GM12872 (cell line): ENCODE measurements around the gene EID2.

Experiments used
- TF ChIP-seq, protein P1 (sequence below): IDR thresholded peaks from 3 replicates; pipeline ENCODE4 v1.5.1; 2011; ENCODE audit warnings: low read depth, mild to moderate bottlenecking, low read length, moderate library complexity; ENCODE audit not compliant: insufficient read depth

The EID2 gene

GRCh38 chr19:39533791-39534190 lies 6.2 kb downstream of the EID2 start:
- TF ChIP-seq, protein P1, sequence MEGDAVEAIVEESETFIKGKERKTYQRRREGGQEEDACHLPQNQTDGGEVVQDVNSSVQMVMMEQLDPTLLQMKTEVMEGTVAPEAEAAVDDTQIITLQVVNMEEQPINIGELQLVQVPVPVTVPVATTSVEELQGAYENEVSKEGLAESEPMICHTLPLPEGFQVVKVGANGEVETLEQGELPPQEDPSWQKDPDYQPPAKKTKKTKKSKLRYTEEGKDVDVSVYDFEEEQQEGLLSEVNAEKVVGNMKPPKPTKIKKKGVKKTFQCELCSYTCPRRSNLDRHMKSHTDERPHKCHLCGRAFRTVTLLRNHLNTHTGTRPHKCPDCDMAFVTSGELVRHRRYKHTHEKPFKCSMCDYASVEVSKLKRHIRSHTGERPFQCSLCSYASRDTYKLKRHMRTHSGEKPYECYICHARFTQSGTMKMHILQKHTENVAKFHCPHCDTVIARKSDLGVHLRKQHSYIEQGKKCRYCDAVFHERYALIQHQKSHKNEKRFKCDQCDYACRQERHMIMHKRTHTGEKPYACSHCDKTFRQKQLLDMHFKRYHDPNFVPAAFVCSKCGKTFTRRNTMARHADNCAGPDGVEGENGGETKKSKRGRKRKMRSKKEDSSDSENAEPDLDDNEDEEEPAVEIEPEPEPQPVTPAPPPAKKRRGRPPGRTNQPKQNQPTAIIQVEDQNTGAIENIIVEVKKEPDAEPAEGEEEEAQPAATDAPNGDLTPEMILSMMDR, result no peak

- TF ChIP-seq, protein P1, result no peak
Measured at GRCh38 chr19:39533003-39533512, 6.9 kb downstream of the EID2 start.

DNA sequence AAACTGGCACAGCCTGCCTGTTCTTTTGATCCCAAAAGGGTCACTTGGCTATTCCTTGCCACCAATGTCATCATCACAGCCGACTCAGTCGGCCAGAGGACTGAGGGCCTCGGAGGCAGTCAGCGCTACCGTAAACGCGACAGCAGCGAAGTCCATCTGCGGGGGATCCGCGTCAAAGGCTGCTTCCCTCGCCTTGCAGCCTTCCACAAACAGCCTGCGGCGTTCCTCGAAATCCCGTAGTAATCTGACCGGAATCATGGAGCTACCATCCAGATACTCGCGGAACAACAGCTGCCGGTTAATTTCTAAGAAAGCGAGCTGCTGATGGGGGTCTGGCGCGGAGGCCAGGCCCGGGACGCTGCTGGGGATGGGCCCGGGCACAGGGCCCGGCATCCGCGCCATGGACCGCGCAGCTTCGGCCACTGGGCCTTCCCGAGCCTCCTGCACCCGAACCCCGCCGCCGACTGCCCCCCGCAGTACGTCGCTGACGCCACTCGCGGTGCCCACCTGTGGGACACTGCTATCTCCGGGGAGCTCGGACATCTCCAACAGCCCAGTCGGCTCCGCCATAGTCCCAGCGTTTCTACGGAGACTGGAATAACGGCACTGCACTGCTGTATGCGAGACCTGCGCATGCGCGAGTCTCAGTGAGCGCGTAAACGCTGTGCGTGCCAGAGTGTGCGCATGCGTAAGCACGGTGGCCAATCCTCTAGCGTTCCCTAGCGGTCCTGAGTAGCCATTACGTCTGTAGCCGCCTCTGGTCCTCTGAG lies 7.5 kb downstream of the EID2 start, which contains the start of gene EID2B:
EID2B (minus strand) TSS at position 620 of the 770 bp plus-strand sequence; CDS start at position 570, 50 bp downstream.
- TF ChIP-seq, protein P1, result peak; percentile 100

DNA sequence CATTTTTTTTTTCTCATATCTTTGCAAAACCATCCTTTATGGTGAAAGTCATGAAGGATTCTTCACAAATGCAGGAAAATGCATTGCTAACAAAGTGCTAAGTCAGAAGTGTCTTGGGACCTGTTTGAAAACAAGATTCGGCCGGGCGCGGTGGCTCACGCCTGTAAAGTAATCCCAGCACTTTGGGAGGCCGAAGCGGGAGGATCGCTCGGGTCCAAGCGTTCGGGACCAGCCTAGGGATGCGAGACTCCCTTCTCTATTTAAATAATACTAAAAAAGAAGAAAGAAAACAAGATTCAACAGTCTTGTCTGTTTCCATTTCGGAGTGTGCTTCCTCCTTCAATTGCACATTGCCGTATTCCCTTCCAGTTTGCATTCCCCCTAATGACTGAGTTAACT lies 8.1 kb downstream of the EID2 start:
- TF ChIP-seq, protein P1, result no peak

GRCh38 chr19:39525205-39525604 lies 14.8 kb downstream of the EID2 start:
- TF ChIP-seq, protein P1, result no peak

- TF ChIP-seq, protein P1, result no peak
Measured at GRCh38 chr19:39524495-39524894, 15.5 kb downstream of the EID2 start.

- TF ChIP-seq, protein P1, result no peak
Measured at GRCh38 chr19:39520541-39521484, 19.1 kb downstream of the EID2 start.
